ENCODE data around the gene WSCD2.

DNA sequence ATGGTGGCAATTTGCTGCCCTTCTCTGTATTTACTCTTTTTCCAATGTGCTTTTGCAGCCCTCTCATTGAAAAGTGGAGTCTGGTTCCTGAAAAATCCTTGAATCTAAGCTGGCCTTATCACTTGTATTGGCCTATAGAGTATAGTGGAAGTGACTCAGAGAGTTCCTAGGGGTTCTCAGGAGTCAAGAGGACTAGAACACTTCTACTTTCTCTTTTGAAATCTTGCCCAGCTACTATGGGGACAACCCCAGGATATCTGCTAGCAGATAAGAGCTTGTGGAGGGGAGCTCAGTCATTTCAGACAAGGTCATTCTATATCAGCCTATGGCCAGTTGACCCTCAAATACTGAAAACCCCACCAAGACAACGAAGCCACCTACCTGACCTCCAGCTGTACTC, 26.7 kb upstream of the WSCD2 start:
- TF ChIP-seq, protein P1, sequence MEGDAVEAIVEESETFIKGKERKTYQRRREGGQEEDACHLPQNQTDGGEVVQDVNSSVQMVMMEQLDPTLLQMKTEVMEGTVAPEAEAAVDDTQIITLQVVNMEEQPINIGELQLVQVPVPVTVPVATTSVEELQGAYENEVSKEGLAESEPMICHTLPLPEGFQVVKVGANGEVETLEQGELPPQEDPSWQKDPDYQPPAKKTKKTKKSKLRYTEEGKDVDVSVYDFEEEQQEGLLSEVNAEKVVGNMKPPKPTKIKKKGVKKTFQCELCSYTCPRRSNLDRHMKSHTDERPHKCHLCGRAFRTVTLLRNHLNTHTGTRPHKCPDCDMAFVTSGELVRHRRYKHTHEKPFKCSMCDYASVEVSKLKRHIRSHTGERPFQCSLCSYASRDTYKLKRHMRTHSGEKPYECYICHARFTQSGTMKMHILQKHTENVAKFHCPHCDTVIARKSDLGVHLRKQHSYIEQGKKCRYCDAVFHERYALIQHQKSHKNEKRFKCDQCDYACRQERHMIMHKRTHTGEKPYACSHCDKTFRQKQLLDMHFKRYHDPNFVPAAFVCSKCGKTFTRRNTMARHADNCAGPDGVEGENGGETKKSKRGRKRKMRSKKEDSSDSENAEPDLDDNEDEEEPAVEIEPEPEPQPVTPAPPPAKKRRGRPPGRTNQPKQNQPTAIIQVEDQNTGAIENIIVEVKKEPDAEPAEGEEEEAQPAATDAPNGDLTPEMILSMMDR (IDR thresholded peaks at IDR 0.05): no peak
- no peak for TF ChIP-seq EZH2 (IDR thresholded peaks at IDR 0.05; ENCODE audit: borderline replicate concordance, insufficient read depth, low read depth, low read length, poor library complexity, severe bottlenecking)
